ENCODE data around the gene NCAN.
"Not testable (repeated sequence)": the region's sequence is repeated elsewhere in the genome, so short reads cannot be mapped to it uniquely, and the experiment has no call there.

NCAN gene

GRCh38 chr19:19193926-19194325 is 17.8 kb upstream of the NCAN start:
- DNase-seq = no peak

- no peak for DNase-seq
Measured at GRCh38 chr19:19201697-19202630, 9.8 kb upstream of the NCAN start.

GRCh38 chr19:19202707-19203011 is 9.1 kb upstream of the NCAN start:
- no peak for DNase-seq

GRCh38 chr19:19203012-19203856 is 8.5 kb upstream of the NCAN start, which contains the start of gene NR2C2AP:
TSS of gene NR2C2AP (minus strand) at chr19:19203414. CDS start at chr19:19203060, 354 bp downstream.
- DNase-seq = peak; percentile 72 to 77

GRCh38 chr19:19204181-19204580 is 7.6 kb upstream of the NCAN start:
- DNase-seq = no peak

GRCh38 chr19:19205416-19206410 is 6.0 kb upstream of the NCAN start:
- peak; percentile 38 to 45 for DNase-seq

GRCh38 chr19:19206938-19207337 is 4.8 kb upstream of the NCAN start:
- no peak for DNase-seq

GRCh38 chr19:19207637-19208572 is 3.9 kb upstream of the NCAN start:
- peak in 1 of 2 donors; percentile 31 for DNase-seq

GRCh38 chr19:19209372-19209771 is 2.4 kb upstream of the NCAN start:
- no peak for DNase-seq

- DNase-seq = no peak
Measured at GRCh38 chr19:19212916-19213315, 1.2 kb downstream of the NCAN start.

- no peak for DNase-seq
Measured at GRCh38 chr19:19213426-19214158, 1.8 kb downstream of the NCAN start.

GRCh38 chr19:19214159-19214490 is 2.4 kb downstream of the NCAN start:
- DNase-seq = no peak

GRCh38 chr19:19214892-19215291 is 3.1 kb downstream of the NCAN start:
- no peak for DNase-seq

- DNase-seq = no peak
Measured at GRCh38 chr19:19215792-19216191, 4.0 kb downstream of the NCAN start.

- DNase-seq = no peak
Measured at GRCh38 chr19:19217099-19217498, 5.3 kb downstream of the NCAN start.

- DNase-seq = no peak
Measured at GRCh38 chr19:19218911-19219310, 7.2 kb downstream of the NCAN start.

GRCh38 chr19:19221000-19221399 is 9.2 kb downstream of the NCAN start:
- not testable (repeated sequence) for DNase-seq

- DNase-seq = no peak
Measured at GRCh38 chr19:19223060-19223459, 11.3 kb downstream of the NCAN start.

GRCh38 chr19:19223636-19224035 is 11.9 kb downstream of the NCAN start:
- DNase-seq = no peak

- no peak for DNase-seq
Measured at GRCh38 chr19:19224150-19224851, 12.5 kb downstream of the NCAN start.
